IMR-90 (cell line): ENCODE data around the gene PREP. TPM values are rescaled to one million over a fixed set of nuclear protein-coding genes. Genes with fewer than 3 reads are reported as not detected.

ENCODE experiments used
- ATAC-seq: fragments of 200-7000 bp; cut with Tn5 transposase; 2 replicates; pipeline ENCODE4 v1.9.1; 2020; ENCODE audit warnings: low read depth, mild to moderate bottlenecking, moderate library complexity
- BruUV-seq: library from RNA; stranded (reverse); fragments of 400-500 nt; replicated peaks from 2 replicates; lab custom pipeline; 2021; lab: Mats Ljungman, UMichigan
- CTCF ChIA-PET: fragments of 300-600 bp; formaldehyde crosslinking; extraction: SDS; loops from one replicate; lab custom pipeline; 2021; ENCODE audit warnings: antibody characterized with exemption; lab: Yijun Ruan, JAX
- POLR2A ChIA-PET: fragments of 300-600 bp; sonication (Branson Sonifier 250); formaldehyde crosslinking; loops from one replicate; lab custom pipeline; 2022; ENCODE audit warnings: antibody characterized with exemption; ENCODE audit not compliant: unreplicated experiment; lab: Charles Lee
- DNase-seq: peaks from one replicate; pipeline ENCODE4 v3.0.0; 2013
- H2AFZ ChIP-seq: replicated peaks from 2 replicates; pipeline ENCODE3; 2013; ENCODE audit warnings: low read length, mild to moderate bottlenecking; ENCODE audit not compliant: poor library complexity
- H2AK5ac ChIP-seq: 2 replicates; pipeline ENCODE4 v1.6.1; 2013; ENCODE audit warnings: low read depth, low read length, inconsistent platforms
- H2AK9ac ChIP-seq: replicated peaks from 2 replicates; pipeline ENCODE3; 2013; ENCODE audit warnings: mild to moderate bottlenecking, low read depth, low read length, moderate library complexity; ENCODE audit not compliant: poor library complexity
- H2BK120ac ChIP-seq: 2 replicates; pipeline ENCODE4 v1.6.1; 2013; ENCODE audit warnings: low read depth, low read length, inconsistent platforms
- H2BK15ac ChIP-seq: 3 replicates; pipeline ENCODE4 v1.6.1; 2013; ENCODE audit warnings: low read depth, low read length, inconsistent platforms
- H2BK20ac ChIP-seq: 2 replicates; pipeline ENCODE4 v1.6.1; 2013; ENCODE audit warnings: low read depth, mild to moderate bottlenecking, inconsistent platforms, low read length, moderate library complexity
- H2BK5ac ChIP-seq: 2 replicates; pipeline ENCODE4 v1.6.1; 2013; ENCODE audit warnings: mild to moderate bottlenecking, low read depth, low read length, inconsistent platforms; ENCODE audit not compliant: poor library complexity, severe bottlenecking
- H3K14ac ChIP-seq: replicated peaks from 2 replicates; pipeline ENCODE4 v1.6.1; 2013; ENCODE audit warnings: low read depth, low read length, inconsistent platforms
- H3K18ac ChIP-seq: 2 replicates; pipeline ENCODE4 v1.6.1; 2013; ENCODE audit warnings: low read depth, low read length, control low read depth
- H3K23ac ChIP-seq: 2 replicates; pipeline ENCODE4 v1.6.1; 2013; ENCODE audit warnings: low read depth, low read length, inconsistent platforms
- H3K27ac ChIP-seq: 2 replicates; pipeline ENCODE4 v1.5.1; 2013; ENCODE audit warnings: mild to moderate bottlenecking, control low read depth, low read length; ENCODE audit not compliant: insufficient read depth
- H3K27me3 ChIP-seq: 2 replicates; pipeline ENCODE4 v1.6.1; 2013; ENCODE audit warnings: low read length; ENCODE audit not compliant: control insufficient read depth, insufficient read depth
- H3K36me3 ChIP-seq: 2 replicates; pipeline ENCODE4 v1.6.1; 2013; ENCODE audit warnings: low read length, mixed read lengths; ENCODE audit not compliant: control insufficient read depth, insufficient read depth
- H3K4ac ChIP-seq: 2 replicates; pipeline ENCODE4 v1.6.1; 2013; ENCODE audit warnings: low read depth, low read length, inconsistent platforms
- H3K4me1 ChIP-seq: 2 replicates; pipeline ENCODE4 v1.6.1; 2013; ENCODE audit warnings: low read length, mixed read lengths; ENCODE audit not compliant: control insufficient read depth, insufficient read depth
- H3K4me2 ChIP-seq: 2 replicates; pipeline ENCODE4 v1.6.1; 2013; ENCODE audit warnings: low read depth, mild to moderate bottlenecking, control low read depth, low read length, moderate library complexity
- H3K4me3 ChIP-seq: 2 replicates; pipeline ENCODE4 v1.5.1; 2013; ENCODE audit warnings: low read depth, mild to moderate bottlenecking, control low read depth, low read length, moderate library complexity; ENCODE audit not compliant: insufficient read depth
- H3K56ac ChIP-seq: 2 replicates; pipeline ENCODE4 v1.6.1; 2013; ENCODE audit warnings: low read length, inconsistent platforms; ENCODE audit not compliant: insufficient read depth; ENCODE audit errors: extremely low read depth
- H3K79me1 ChIP-seq, 2 experiments: 2 replicates each; pipeline ENCODE4 v1.6.1; 2013; ENCODE audit warnings: low read length in 2 of 2, inconsistent platforms in 1 of 2, low read depth in 1 of 2
- H3K9ac ChIP-seq: 2 replicates; pipeline ENCODE4 v1.6.1; 2013; ENCODE audit warnings: low read depth, low read length, control low read depth
- H3K9me1 ChIP-seq: 2 replicates; pipeline ENCODE4 v1.6.1; 2013; ENCODE audit warnings: low read length, inconsistent platforms; ENCODE audit not compliant: insufficient read depth
- H3K9me3 ChIP-seq: 2 replicates; pipeline ENCODE4 v1.6.1; 2013; ENCODE audit warnings: low read length; ENCODE audit not compliant: control insufficient read depth, insufficient read depth
- H4K20me1 ChIP-seq: 2 replicates; pipeline ENCODE4 v1.6.1; 2013; ENCODE audit warnings: low read length, inconsistent platforms; ENCODE audit not compliant: insufficient read depth
- H4K5ac ChIP-seq: 2 replicates; pipeline ENCODE4 v1.6.1; 2013; ENCODE audit warnings: mild to moderate bottlenecking, low read depth, low read length, control low read depth
- H4K8ac ChIP-seq, 2 experiments: 2 replicates each; pipeline ENCODE4 v1.6.1; 2013; ENCODE audit warnings: low read depth in 2 of 2, low read length in 2 of 2, control low read depth in 1 of 2, inconsistent platforms in 1 of 2
- H4K91ac ChIP-seq: 2 replicates; pipeline ENCODE4 v1.6.1; 2013; ENCODE audit warnings: low read depth, low read length, inconsistent platforms; ENCODE audit not compliant: insufficient read depth
- FOS ChIP-seq: fragments of 150-350 bp; IDR thresholded peaks from 2 replicates; pipeline ENCODE4 v1.6.1; 2016; ENCODE audit warnings: low read depth, low read length
- MAFK ChIP-seq: IDR thresholded peaks from 2 replicates; pipeline ENCODE4 v1.6.1; 2012; ENCODE audit warnings: low read depth, low read length, improper control_type of control experiment
- MAZ ChIP-seq: IDR thresholded peaks from 2 replicates; pipeline ENCODE4 v1.6.1; 2012; ENCODE audit warnings: low read depth, mild to moderate bottlenecking, low read length, improper control_type of control experiment, moderate library complexity, borderline replicate concordance
- RFX5 ChIP-seq: IDR thresholded peaks from 2 replicates; pipeline ENCODE4 v1.8.0; 2012; ENCODE audit warnings: low read depth, mild to moderate bottlenecking, low read length, moderate library complexity
- WGBS, 2 experiments: methylation state at CpG; one replicate each; pipeline versions ENCODE4 v1.1.5 to v1.1.7; 2013; ENCODE audit warnings: missing lambda C conversion rate in 2 of 2; ENCODE audit not compliant: insufficient read length in 1 of 2; ENCODE audit errors: extremely low coverage in 2 of 2; 5-methylcytosine and 5-hydroxymethylcytosine counted together
- dilution Hi-C: fragments of 300-500 bp; cut with HindIII; formaldehyde crosslinking; loops from one replicate; pipeline ENCODE4 v1.14.3; 2018; ENCODE audit warnings: low sequenced_read_pairs; ENCODE audit not compliant: unreplicated experiment
- in situ Hi-C: fragments of 300-500 bp; cut with MboI; formaldehyde crosslinking; loops from 3 replicates; pipeline ENCODE4 v1.14.3; 2019; ENCODE audit warnings: low sequenced_read_pairs, inconsistent platforms, mixed read lengths
- intact Hi-C: fragments of 100-400 bp; cut with micrococcal nuclease; formaldehyde crosslinking; loops from 2 replicates; pipeline ENCODE4 v1.10.0; 2022
- polyA plus RNA-seq, 3 experiments: library from polyadenylated mRNA; depleted of rRNA; stranded (reverse); fragments of >200 nt; gene quantifications; 2 replicates each; pipeline ENCODE4 v1.2.3, GENCODE V29; 2012; ENCODE audit warnings: low replicate concordance in 1 of 3
- total RNA-seq: library from RNA; depleted of rRNA; stranded (reverse); fragments of >200 nt; gene quantifications from 2 replicates; pipeline ENCODE4 v1.2.3, GENCODE V29; 2012

Gene PREP
- total and polyA plus RNA-seq, 2 of the 4 experiments (the other 2 are of a cell fraction): 21.0 to 25.7 TPM

GRCh38 chr6:105384004-105384403 is 18.9 kb downstream of the PREP start:
- H3K4me1 ChIP-seq: peaks cover 5% of the 10 kb centered on the region; the same call in 1 of the 2 replicates
- no peak overlapping the region for H2BK15ac ChIP-seq
- H3K4me2 ChIP-seq: no peak overlapping the region
- H2AK9ac ChIP-seq: no peak overlapping the region
- peak overlapping the region; percentile 28 for H2AFZ ChIP-seq
- ChIA-PET POLR2A (no interaction called here), CTCF (no interaction called here)
- TF ChIP-seq FOS (no peak), MAFK (no peak), MAZ (no peak), RFX5 (no peak)
- peaks cover 8% of the 10 kb centered on the region; the same call in 1 of the 2 replicates for H4K20me1 ChIP-seq
- H3K14ac ChIP-seq: no peak overlapping the region
- H3K27ac ChIP-seq: no peak overlapping the region
- peaks cover 7% of the 10 kb centered on the region for H3K36me3 ChIP-seq
- no CpG with 5 or more reads among the region's 6 CpGs for WGBS, 2 experiments
- H3K56ac ChIP-seq: no peak overlapping the region
- no peaks in the 10 kb centered on the region for H3K9me3 ChIP-seq
- H4K5ac ChIP-seq: no peak overlapping the region
- H3K79me1 ChIP-seq: peaks cover 25 to 52% of the 10 kb centered on the region in 2 experiments
- H4K8ac ChIP-seq: no peak overlapping the region
- DNase-seq (no peak), ATAC-seq (no peak)
- H3K18ac ChIP-seq: no peak overlapping the region
- in situ Hi-C loops (no loop called here), intact Hi-C loops (no loop called here), dilution Hi-C loops (no loop called here)
- no peak overlapping the region for H3K4me3 ChIP-seq
- no peak overlapping the region for H2BK120ac ChIP-seq
- H3K9ac ChIP-seq: no peak overlapping the region
- H2BK20ac ChIP-seq: no peak overlapping the region
- H2AK5ac ChIP-seq: no peak overlapping the region
- peaks cover 10% of the 10 kb centered on the region for H3K9me1 ChIP-seq
- H4K91ac ChIP-seq: no peak overlapping the region
- H2BK5ac ChIP-seq: no peak overlapping the region
- H3K4ac ChIP-seq: no peak overlapping the region
- BruUV-seq: no TSS peak
- H3K23ac ChIP-seq: no peak overlapping the region
- H3K27me3 ChIP-seq: no peaks in the 10 kb centered on the region
